H1 (cell line): ENCODE results near the gene RTTN. TPM values are rescaled to one million over a fixed set of nuclear protein-coding genes. Genes with fewer than 3 reads are reported as not detected.
A peak's percentile ranks its signal among the peaks of the same experiment; 100 is the strongest.

Source experiments
- CTCF ChIA-PET: fragments of 300-600 bp; sonication (Branson Sonifier 250); formaldehyde crosslinking; loops from one replicate; lab custom pipeline; 2021; ENCODE audit not compliant: partially characterized antibody; lab: Charles Lee
- POLR2A ChIA-PET: fragments of 300-600 bp; sonication (Branson Sonifier 250); formaldehyde crosslinking; loops from one replicate; lab custom pipeline; 2021; ENCODE audit warnings: inconsistent platforms; ENCODE audit not compliant: partially characterized antibody; lab: Charles Lee
- DNase-seq, 2 experiments: peaks; one replicate each; pipeline versions ENCODE4 v3.0.0 to v3.0.0-alpha.2; 2010 to 2022; ENCODE audit warnings: low spot score in 2 of 2, low read depth in 1 of 2, mixed read lengths in 1 of 2
- FAIRE-seq: peaks from 2 replicates; lab custom pipeline; 2011; peaks lifted over from hg19 to GRCh38; lab: Jason Lieb, UNC
- H2AFZ ChIP-seq: 2 replicates; pipeline ENCODE4 v1.8.1; 2012; ENCODE audit warnings: low read length, inconsistent platforms
- H2AK5ac ChIP-seq: 2 replicates; pipeline ENCODE4 v1.6.1; 2013; ENCODE audit warnings: low read depth, low read length
- H2BK120ac ChIP-seq: replicated peaks from 2 replicates; pipeline ENCODE3; 2013; ENCODE audit warnings: low read depth, low read length, inconsistent platforms
- H2BK12ac ChIP-seq: 2 replicates; pipeline ENCODE4 v1.6.1; 2013; ENCODE audit warnings: low read depth, low read length
- H2BK15ac ChIP-seq: 2 replicates; pipeline ENCODE4 v1.6.1; 2013; ENCODE audit warnings: low read length
- H2BK20ac ChIP-seq: 2 replicates; pipeline ENCODE4 v1.6.1; 2013; ENCODE audit warnings: low read length
- H2BK5ac ChIP-seq: 2 replicates; pipeline ENCODE4 v1.6.1; 2013; ENCODE audit warnings: low read depth, low read length
- H3K14ac ChIP-seq: 2 replicates; pipeline ENCODE4 v1.6.1; 2013; ENCODE audit warnings: inconsistent platforms; ENCODE audit not compliant: insufficient read length
- H3K18ac ChIP-seq: 2 replicates; pipeline ENCODE4 v1.6.1; 2013; ENCODE audit warnings: low read length; ENCODE audit errors: extremely low read depth
- H3K23ac ChIP-seq: 2 replicates; pipeline ENCODE4 v1.6.1; 2013; ENCODE audit warnings: inconsistent platforms; ENCODE audit not compliant: insufficient read length
- H3K23me2 ChIP-seq: 2 replicates; pipeline ENCODE4 v1.6.1; 2013; ENCODE audit warnings: low read depth, low read length
- H3K27ac ChIP-seq: 2 replicates; pipeline ENCODE4 v1.6.1; 2011; ENCODE audit warnings: low read depth, low read length, inconsistent platforms
- H3K27me3 ChIP-seq, 4 experiments: replicated peaks in 1 of 4; 1 replicate in 1 of 4; 2 replicates in 3 of 4; pipeline versions ENCODE4 v1.6.1 to v1.8.1; 2011 to 2013; ENCODE audit warnings: low read length in 3 of 4, mild to moderate bottlenecking in 3 of 4, inconsistent platforms in 2 of 4, mixed read lengths in 2 of 4, moderate library complexity in 1 of 4; ENCODE audit not compliant: control insufficient read depth in 3 of 4, insufficient read depth in 3 of 4; ENCODE audit errors: extremely low read depth in 1 of 4
- H3K36me3 ChIP-seq, 4 experiments: 2 replicates each; pipeline versions ENCODE4 v1.6.1 to v1.8.1; 2011 to 2013; ENCODE audit warnings: mild to moderate bottlenecking in 4 of 4, low read length in 3 of 4, moderate library complexity in 2 of 4, control low read depth in 1 of 4, inconsistent platforms in 1 of 4; ENCODE audit not compliant: insufficient read depth in 4 of 4, control insufficient read depth in 2 of 4
- H3K4ac ChIP-seq: replicated peaks from 2 replicates; pipeline ENCODE3; 2013; ENCODE audit warnings: low read length, low read depth, mixed read lengths, inconsistent platforms; ENCODE audit not compliant: insufficient read length
- H3K4me1 ChIP-seq, 4 experiments: replicated peaks in 1 of 4; 1 replicate in 1 of 4; 2 replicates in 3 of 4; pipeline versions ENCODE4 v1.6.1 to v1.8.1; 2011 to 2013; ENCODE audit warnings: low read length in 3 of 4, inconsistent platforms in 2 of 4, mixed read lengths in 1 of 4; ENCODE audit not compliant: insufficient read depth in 4 of 4, control insufficient read depth in 3 of 4
- H3K4me2 ChIP-seq, 2 experiments: 2 replicates each; pipeline versions ENCODE4 v1.6.1 to v1.8.1; 2011 to 2013; ENCODE audit warnings: low read depth in 2 of 2, low read length in 2 of 2, control low read depth in 1 of 2, inconsistent platforms in 1 of 2, mild to moderate bottlenecking in 1 of 2; ENCODE audit not compliant: insufficient read depth in 1 of 2
- H3K4me3 ChIP-seq, 4 experiments: fragments of 200-600, 300-600 bp in 1 of 4; sonication (generic), shearing (Covaris generic), sonication (Bioruptor Twin) in 1 of 4; 2 replicates each; pipeline versions ENCODE4 v1.5.1 to v1.8.1; 2011 to 2016; ENCODE audit warnings: low read length in 4 of 4, low read depth in 3 of 4, control low read depth in 2 of 4, inconsistent platforms in 2 of 4, mild to moderate bottlenecking in 2 of 4, mixed read lengths in 1 of 4, moderate library complexity in 1 of 4; ENCODE audit not compliant: insufficient read depth in 2 of 4; ENCODE audit errors: extremely low read depth in 1 of 4
- H3K56ac ChIP-seq: replicated peaks from 2 replicates; pipeline ENCODE3; 2013; ENCODE audit warnings: low read depth, mild to moderate bottlenecking, mixed read lengths, low read length, inconsistent platforms; ENCODE audit not compliant: insufficient read length
- H3K79me1 ChIP-seq: 2 replicates; pipeline ENCODE4 v1.6.1; 2013; ENCODE audit warnings: low read depth, low read length, control low read depth
- H3K79me2 ChIP-seq, 2 experiments: 2 replicates each; pipeline versions ENCODE4 v1.6.1 to v1.8.1; 2012 to 2013; ENCODE audit warnings: low read length in 2 of 2, mild to moderate bottlenecking in 2 of 2, inconsistent platforms in 1 of 2; ENCODE audit not compliant: insufficient read depth in 2 of 2, control insufficient read depth in 1 of 2
- H3K9ac ChIP-seq, 4 experiments: replicated peaks in 1 of 4; 1 replicate in 1 of 4; 2 replicates in 3 of 4; pipeline versions ENCODE4 v1.6.1 to v1.8.1; 2011 to 2013; ENCODE audit warnings: low read depth in 3 of 4, low read length in 3 of 4, control low read depth in 2 of 4, mild to moderate bottlenecking in 2 of 4, moderate library complexity in 2 of 4, inconsistent platforms in 1 of 4; ENCODE audit errors: extremely low read depth in 1 of 4
- H3K9me3 ChIP-seq, 2 experiments: 2 replicates each; pipeline versions ENCODE4 v1.6.1 to v1.8.1; 2012 to 2013; ENCODE audit warnings: mild to moderate bottlenecking in 2 of 2, moderate library complexity in 2 of 2, control low read depth in 1 of 2, inconsistent platforms in 1 of 2, low read depth in 1 of 2, low read length in 1 of 2, mixed read lengths in 1 of 2; ENCODE audit not compliant: insufficient read depth in 2 of 2
- H4K20me1 ChIP-seq, 2 experiments: replicated peaks in 1 of 2; 2 replicates each; pipeline versions ENCODE3 to v1.8.1; 2011 to 2013; ENCODE audit warnings: inconsistent platforms in 2 of 2, low read length in 2 of 2, mild to moderate bottlenecking in 1 of 2; ENCODE audit not compliant: insufficient read depth in 2 of 2, control insufficient read depth in 1 of 2
- H4K5ac ChIP-seq: 2 replicates; pipeline ENCODE4 v1.6.1; 2013; ENCODE audit warnings: low read length, low read depth, mixed read lengths, inconsistent platforms; ENCODE audit not compliant: insufficient read length
- H4K8ac ChIP-seq: 2 replicates; pipeline ENCODE4 v1.8.0; 2013; ENCODE audit warnings: mild to moderate bottlenecking, moderate library complexity, low read length, inconsistent platforms; ENCODE audit not compliant: insufficient read depth; ENCODE audit errors: extremely low read depth
- H4K91ac ChIP-seq: replicated peaks from 2 replicates; pipeline ENCODE3; 2013; ENCODE audit warnings: low read length, mixed read lengths, inconsistent platforms; ENCODE audit not compliant: insufficient read length
- BCL11A ChIP-seq, 2 experiments: IDR thresholded peaks; one replicate each; pipeline ENCODE4 v1.6.1; 2011; ENCODE audit warnings: low read depth in 2 of 2, low read length in 2 of 2, mild to moderate bottlenecking in 2 of 2
- BRCA1 ChIP-seq: IDR thresholded peaks from 2 replicates; pipeline ENCODE4 v1.6.1; 2012; ENCODE audit warnings: low read depth, low read length, improper control_type of control experiment
- CBX5 ChIP-seq: fragments of 300-800, 300-1000 bp; sonication (generic); IDR thresholded peaks from 2 replicates; pipeline ENCODE4 v1.7.1; 2016; ENCODE audit warnings: antibody characterized with exemption, low read length, low read depth
- EGR1 ChIP-seq: IDR thresholded peaks from 2 replicates; pipeline ENCODE4 v1.6.1; 2011; ENCODE audit warnings: low read depth, low read length, borderline replicate concordance
- SAP30 ChIP-seq: fragments of 300-600 bp; sonication (generic); IDR thresholded peaks from 2 replicates; pipeline ENCODE4 v1.7.1; 2012; ENCODE audit warnings: low read length, moderate library complexity, mild to moderate bottlenecking, inconsistent platforms; ENCODE audit not compliant: insufficient read depth, insufficient replicate concordance
- SP1 ChIP-seq: IDR thresholded peaks from 2 replicates; pipeline ENCODE4 v1.6.1; 2011; ENCODE audit warnings: low read depth, low read length
- SP2 ChIP-seq: IDR thresholded peaks from 2 replicates; pipeline ENCODE4 v1.6.1; 2012; ENCODE audit warnings: mild to moderate bottlenecking, low read length, inconsistent platforms
- SRF ChIP-seq: IDR thresholded peaks from 2 replicates; pipeline ENCODE4 v1.6.1; 2011; ENCODE audit warnings: mild to moderate bottlenecking, low read depth, low read length, moderate library complexity
- TCF12 ChIP-seq: IDR thresholded peaks from 2 replicates; pipeline ENCODE4 v1.6.1; 2011; ENCODE audit warnings: low read depth, mild to moderate bottlenecking, low read length
- ZNF274 ChIP-seq: IDR thresholded peaks from 2 replicates; pipeline ENCODE4 v1.7.0; 2012; ENCODE audit warnings: low read length, borderline replicate concordance; ENCODE audit errors: extremely low read depth
- WGBS, 2 experiments: shearing (Covaris generic) in 1 of 2; methylation state at CpG; one replicate each; pipeline versions ENCODE4 v1.1.6 to v1.1.7; 2013 to 2015; ENCODE audit warnings: low lambda C conversion rate in 2 of 2, mixed read lengths in 2 of 2, inconsistent platforms in 1 of 2, low coverage in 1 of 2, missing lambda C conversion rate in 1 of 2; ENCODE audit not compliant: insufficient replicate concordance in 2 of 2, insufficient coverage in 1 of 2, insufficient read length in 1 of 2; ENCODE audit errors: extremely low coverage in 1 of 2, missing lambda C conversion rate in 1 of 2; 5-methylcytosine and 5-hydroxymethylcytosine counted together
- polyA plus RNA-seq, 7 experiments: library from polyadenylated mRNA; depleted of rRNA in 3 of 7; stranded (reverse) in 5 of 7; unstranded in 2 of 7; fragments of >200 nt in 5 of 7; fragments of 200-250 nt in 2 of 7; gene quantifications; 1 replicate in 5 of 7; 2 replicates in 1 of 7; 4 replicates in 1 of 7; pipeline versions ENCODE4 v1.2.1 to v1.2.3, GENCODE V29; 2011 to 2013; ENCODE audit warnings: missing spikeins in 2 of 7, mixed read lengths in 2 of 7
- total RNA-seq: library from RNA; stranded (reverse); fragmentation: NEBNext Ultra II Directional; extraction: Animal tissue kit (Norgen Biotek cat#: 25700); gene quantifications from 2 replicates; pipeline ENCODE4 v1.2.1, GENCODE V29; 2021
- TF ChIP-seq, protein P1 (sequence below): IDR thresholded peaks from 2 replicates; pipeline ENCODE4 v1.6.1; 2012; ENCODE audit warnings: low read length, inconsistent platforms
- TF ChIP-seq, protein P2 (sequence below): IDR thresholded peaks from 2 replicates; pipeline ENCODE4 v1.6.1; 2012; ENCODE audit warnings: inconsistent platforms

Gene RTTN
- total and polyA plus RNA-seq, 2 of the 8 experiments (the other 6 are each of a cell fraction or from before 2014, with no cell fraction given), result 9.1 to 21.4 TPM

DNA sequence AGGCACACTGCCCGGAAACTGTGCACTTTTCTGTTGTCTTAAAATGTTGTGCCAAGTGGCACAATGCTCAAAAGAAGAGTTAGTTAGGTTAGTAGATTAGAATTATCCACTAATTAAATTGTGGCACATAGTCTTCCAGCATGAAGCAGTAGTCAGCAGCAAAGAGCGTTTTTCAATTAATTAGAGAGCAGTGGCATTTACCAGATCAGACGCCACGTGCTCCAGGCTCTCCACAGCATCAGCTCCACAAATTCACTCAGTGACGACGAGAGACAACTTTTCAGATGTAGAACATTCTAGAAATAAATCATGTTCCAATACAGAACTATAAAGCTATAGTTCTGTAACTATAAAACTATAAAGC is 16.4 kb upstream of the RTTN start:
- Histone ChIP-seq H2BK5ac (no peak overlapping the region), H3K9me3 (0 out of 4 replicates have a peak, but pooled peaks cover 0 to under 1% of the 10 kb centered on the region in 2 experiments), H4K5ac (no peak overlapping the region), H3K4me3 (peak overlapping the region in 1 of 4 experiments; percentile 26; a peak in 1 of 8 replicates), H3K9ac (no peak overlapping the region), H2AFZ (no peak overlapping the region), H3K4me2 (peak overlapping the region; percentile 51; a peak in 2 of 4 replicates), H3K18ac (no peak overlapping the region), H2BK12ac (no peak overlapping the region), H3K27me3 (no peaks in the 10 kb centered on the region), H4K20me1 (no peaks in the 10 kb centered on the region), H3K14ac (no peak overlapping the region), H3K27ac (no peak overlapping the region), H3K79me2 (no peaks in the 10 kb centered on the region), H2BK15ac (no peak overlapping the region), H4K91ac (no peak overlapping the region), H2BK20ac (no peak overlapping the region), H2BK120ac (no peak overlapping the region), H3K36me3 (no peaks in the 10 kb centered on the region), H3K23ac (no peak overlapping the region), H2AK5ac (no peak overlapping the region), H3K4ac (no peak overlapping the region), H3K4me1 (peaks cover 0 to 9% (median 3%) of the 10 kb centered on the region in 4 experiments; a peak in 3 of 7 replicates), H3K56ac (no peak overlapping the region), H3K79me1 (no peaks in the 10 kb centered on the region), H3K23me2 (no peaks in the 10 kb centered on the region), H4K8ac (no peak overlapping the region)
- ChIA-PET POLR2A (interaction anchor here (0.6 kb wide), 1 partner anchor 228 kb away, joined by 3 read pairs; no protein-coding TSS in a partner anchor), CTCF (interaction anchor here (0.5 to 1.5 kb wide), 2 partner anchors 27 to 306 kb away, joined by 3 read pairs; no protein-coding TSS in a partner anchor)
- DNase-seq (no peak), FAIRE-seq (no peak)
- WGBS, 2 experiments, result 87% methylated on average over 6 of the region's 6 CpGs; no CpG with 5 or more reads in 1 of the 2 experiments
- TF ChIP-seq SAP30 (no peak), EGR1 (no peak), SP2 (no peak), ZNF274 (no peak), CBX5 (no peak), BCL11A (IDR thresholded peaks at IDR 0.05; ENCODE audit: low read depth in 2 of 2, low read length in 2 of 2) (no peak), BRCA1 (no peak), SP1 (no peak), TCF12 (no peak), SRF (no peak)
- TF ChIP-seq, protein P1, sequence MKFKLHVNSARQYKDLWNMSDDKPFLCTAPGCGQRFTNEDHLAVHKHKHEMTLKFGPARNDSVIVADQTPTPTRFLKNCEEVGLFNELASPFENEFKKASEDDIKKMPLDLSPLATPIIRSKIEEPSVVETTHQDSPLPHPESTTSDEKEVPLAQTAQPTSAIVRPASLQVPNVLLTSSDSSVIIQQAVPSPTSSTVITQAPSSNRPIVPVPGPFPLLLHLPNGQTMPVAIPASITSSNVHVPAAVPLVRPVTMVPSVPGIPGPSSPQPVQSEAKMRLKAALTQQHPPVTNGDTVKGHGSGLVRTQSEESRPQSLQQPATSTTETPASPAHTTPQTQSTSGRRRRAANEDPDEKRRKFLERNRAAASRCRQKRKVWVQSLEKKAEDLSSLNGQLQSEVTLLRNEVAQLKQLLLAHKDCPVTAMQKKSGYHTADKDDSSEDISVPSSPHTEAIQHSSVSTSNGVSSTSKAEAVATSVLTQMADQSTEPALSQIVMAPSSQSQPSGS, result no peak
- TF ChIP-seq, protein P2, sequence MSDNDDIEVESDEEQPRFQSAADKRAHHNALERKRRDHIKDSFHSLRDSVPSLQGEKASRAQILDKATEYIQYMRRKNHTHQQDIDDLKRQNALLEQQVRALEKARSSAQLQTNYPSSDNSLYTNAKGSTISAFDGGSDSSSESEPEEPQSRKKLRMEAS, result no peak
